Glomerular endothelial cell (primary cell): ENCODE results near the gene SHROOM3. TPM values are rescaled to one million over a fixed set of nuclear protein-coding genes. Genes with fewer than 3 reads are reported as not detected.

Experiments
- DNase-seq: peaks from one replicate; pipeline ENCODE4 v3.0.0-alpha.2; 2011; ENCODE audit warnings: low read depth, low spot score; ENCODE audit errors: extremely low read depth
- total RNA-seq: library from RNA; depleted of rRNA; stranded (reverse); fragments of >200 nt; gene quantifications from 2 replicates; pipeline ENCODE4 v1.2.3, GENCODE V29; 2015

Gene SHROOM3
- total RNA-seq, 1 donor from 2014 or later, result 3.8 TPM

DNA sequence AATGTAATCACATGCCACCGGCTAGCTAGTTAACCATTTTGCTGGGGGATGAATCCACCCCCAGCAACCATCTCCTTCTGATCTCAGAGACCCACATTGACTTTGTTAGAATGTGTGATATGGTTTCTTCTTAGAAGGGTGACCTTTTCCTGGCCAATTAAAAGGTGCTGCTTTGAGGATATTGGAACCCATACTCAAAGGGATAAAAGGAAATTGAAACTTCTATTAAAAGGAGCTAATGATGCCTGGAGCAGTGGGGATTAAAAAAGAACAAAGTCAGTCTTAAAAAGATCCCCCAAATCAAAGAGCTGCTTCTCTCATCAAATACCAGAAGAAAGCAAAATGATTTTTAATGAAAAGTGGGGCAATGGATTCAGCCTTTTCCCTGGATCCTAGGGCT, 214.1 kb downstream of the SHROOM3 start:
- no peak for DNase-seq

- DNase-seq, result no peak
Observed at GRCh38 chr4:76651616-76652015, 216.6 kb downstream of the SHROOM3 start.

- no peak for DNase-seq
Observed at GRCh38 chr4:76652389-76652788, 217.4 kb downstream of the SHROOM3 start.

DNA sequence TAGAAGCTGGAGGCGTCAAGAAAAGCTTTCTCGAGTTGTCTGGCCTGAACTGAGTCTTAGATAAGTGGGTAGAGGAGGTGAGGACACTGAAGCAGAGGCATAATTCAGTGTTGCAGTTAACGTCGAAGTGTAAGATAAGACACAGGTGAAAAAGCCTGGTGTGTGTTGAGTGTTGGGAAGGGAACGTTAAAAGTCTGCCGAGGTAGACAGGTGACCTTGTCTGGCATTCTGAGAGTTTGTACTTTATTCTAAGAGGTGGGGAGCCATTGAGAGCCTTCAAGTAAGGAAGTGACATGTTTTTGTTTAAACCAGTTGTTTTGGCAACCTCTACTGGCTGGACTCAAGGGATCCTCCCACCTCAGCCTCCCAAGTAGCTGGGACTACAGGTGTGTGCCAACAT, 219.1 kb downstream of the SHROOM3 start:
- DNase-seq, result no peak

- DNase-seq, result no peak
Observed at GRCh38 chr4:76654791-76655190, 219.8 kb downstream of the SHROOM3 start.

DNA sequence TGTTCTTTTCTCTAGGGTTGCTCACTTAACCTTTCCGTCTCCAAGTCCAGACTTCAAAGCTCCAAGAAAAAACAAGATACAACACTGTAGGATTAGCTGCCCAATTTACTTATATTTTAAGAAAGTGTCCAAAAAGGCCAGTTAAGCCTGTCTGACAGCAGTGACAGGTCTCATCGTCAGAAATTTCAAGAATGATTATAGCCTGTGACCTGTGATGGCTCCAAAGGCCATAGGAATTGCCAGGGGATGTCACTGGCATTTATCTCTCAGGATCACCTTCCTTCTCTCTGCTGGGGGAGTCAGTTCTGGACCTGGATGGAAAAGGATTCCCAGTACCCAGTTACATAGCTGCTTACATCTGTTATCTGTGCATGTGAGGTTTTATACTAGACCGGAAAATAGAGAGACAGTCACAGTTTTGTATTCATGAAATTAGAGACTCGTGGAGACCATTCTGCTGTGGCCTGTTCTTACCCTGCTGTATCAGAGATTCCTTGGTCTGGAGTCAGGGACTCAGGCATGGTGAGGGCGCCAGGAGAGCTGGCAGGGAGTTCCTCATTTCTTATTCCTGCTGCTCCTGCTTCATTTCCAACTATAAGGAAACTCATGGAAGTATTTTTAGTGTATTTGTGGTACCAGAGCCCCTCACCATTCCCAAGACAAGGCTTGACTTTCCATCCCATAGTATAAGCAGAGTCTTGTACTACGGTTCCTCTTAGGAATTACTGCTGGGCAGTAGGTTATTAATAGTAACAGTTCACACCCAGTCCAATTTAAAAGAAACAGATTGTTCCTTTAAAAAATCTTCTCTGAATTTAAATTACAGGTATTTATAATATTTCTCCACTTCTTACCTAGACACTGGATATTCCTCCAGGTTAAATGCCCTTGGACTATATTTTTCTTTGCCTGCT, 220.8 kb downstream of the SHROOM3 start:
- DNase-seq, result no peak

GRCh38 chr4:76657443-76657842, 222.4 kb downstream of the SHROOM3 start:
- DNase-seq, result no peak

DNA sequence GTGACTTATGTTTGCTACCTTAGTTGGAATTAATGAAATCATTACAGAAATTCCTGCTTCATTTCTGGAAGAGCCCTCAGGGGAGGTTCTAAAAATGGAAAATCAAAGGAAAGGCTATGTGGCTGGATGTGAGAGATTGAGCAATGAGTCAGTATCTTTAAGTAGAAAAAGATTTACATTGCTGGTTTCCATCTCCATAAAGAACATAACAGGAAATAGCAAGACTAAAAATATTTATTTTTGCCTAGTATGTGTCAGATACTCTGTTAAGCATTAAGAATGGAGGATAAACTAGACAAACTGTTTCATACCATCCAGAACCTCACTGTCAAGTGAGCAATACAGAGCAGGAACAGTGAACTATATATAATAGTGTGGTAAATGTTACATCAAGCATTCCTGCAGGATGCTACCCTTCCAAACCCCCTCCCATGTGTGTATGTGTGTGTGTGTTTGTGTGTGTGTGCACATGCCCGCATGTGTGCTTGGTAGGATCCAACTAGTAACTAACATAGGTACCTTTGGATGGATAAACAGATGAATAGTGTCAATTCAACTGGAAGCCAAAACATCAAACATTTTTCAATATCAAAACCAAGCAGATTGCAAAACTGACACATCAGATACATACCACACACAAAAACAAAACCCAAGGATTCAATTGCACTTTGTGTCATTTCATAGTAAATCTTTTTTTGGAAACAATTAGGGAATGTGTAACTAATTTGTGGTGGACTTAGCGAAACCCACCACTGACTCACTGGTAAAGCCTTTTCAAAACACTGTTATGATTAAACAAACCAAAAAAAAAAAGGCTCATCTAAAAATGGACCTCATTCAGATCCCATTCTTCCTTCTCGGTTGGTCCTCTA, 223.4 kb downstream of the SHROOM3 start:
- no peak for DNase-seq

DNA sequence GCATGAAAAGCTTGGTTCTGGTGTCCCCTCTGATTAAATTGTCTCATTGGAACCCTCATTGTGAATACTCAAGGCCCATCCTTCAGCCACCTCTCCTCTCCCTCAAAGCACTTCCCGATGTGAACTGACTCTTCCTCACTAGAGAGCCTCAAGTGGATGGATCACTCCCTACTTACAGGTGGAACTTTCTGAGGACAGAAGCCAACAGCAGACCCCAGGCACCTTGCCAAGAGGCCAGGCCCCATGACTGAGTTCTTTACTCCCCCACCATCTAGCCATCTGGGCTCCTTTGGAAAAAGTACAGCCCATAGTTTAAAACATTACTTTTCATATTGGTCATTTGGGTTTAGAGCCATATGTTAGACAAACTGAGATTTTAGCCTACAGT, 224.1 kb downstream of the SHROOM3 start:
- no peak for DNase-seq

GRCh38 chr4:76663824-76664223, 228.8 kb downstream of the SHROOM3 start:
- no peak for DNase-seq

DNA sequence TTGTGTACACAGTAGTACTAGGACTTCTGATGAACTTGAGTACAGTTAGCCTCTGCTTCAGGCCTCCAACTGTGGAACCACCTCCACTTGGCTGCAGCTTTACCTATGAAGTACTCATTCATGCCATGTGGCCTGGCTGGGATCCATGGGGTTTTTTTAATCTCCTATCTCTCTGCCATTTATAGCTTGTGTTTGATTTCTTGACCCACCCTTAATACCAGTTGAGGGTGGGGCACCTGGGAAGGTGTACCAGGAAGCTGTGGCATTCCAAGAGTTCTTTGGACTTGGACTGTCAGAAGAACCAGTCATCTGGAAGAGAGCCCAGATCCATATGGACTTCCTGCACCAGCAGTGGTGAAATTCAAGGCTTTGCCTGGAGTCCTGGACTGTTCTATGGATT, 230.1 kb downstream of the SHROOM3 start:
- DNase-seq, result no peak

- DNase-seq, result no peak
Observed at GRCh38 chr4:76665721-76666120, 230.7 kb downstream of the SHROOM3 start.

GRCh38 chr4:76666944-76667532, 232.0 kb downstream of the SHROOM3 start:
- no peak for DNase-seq

GRCh38 chr4:76670631-76671030, 235.6 kb downstream of the SHROOM3 start:
- DNase-seq, result no peak

- no peak for DNase-seq
Observed at GRCh38 chr4:76673362-76673761, 238.3 kb downstream of the SHROOM3 start.

DNA sequence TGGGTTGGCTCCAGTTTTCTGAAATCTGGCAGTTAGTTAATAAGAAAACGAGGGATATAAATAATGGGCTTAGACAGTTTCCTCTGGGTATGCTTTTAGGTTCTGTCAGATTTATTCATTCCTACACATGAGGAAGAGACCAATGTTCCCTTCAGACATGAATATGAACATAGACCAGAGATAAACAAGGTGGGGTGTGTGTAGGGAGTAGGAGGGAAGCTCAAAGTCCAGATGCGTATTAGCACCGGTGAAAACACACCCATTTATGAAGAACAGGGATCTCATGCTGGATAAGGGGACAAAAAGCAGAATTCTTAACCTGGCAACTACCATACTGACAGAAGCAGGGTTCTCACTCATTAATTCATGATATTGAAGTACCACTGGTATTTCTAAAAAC, 240.0 kb downstream of the SHROOM3 start:
- DNase-seq, result no peak

GRCh38 chr4:76677571-76678326, 242.7 kb downstream of the SHROOM3 start:
- no peak for DNase-seq

DNA sequence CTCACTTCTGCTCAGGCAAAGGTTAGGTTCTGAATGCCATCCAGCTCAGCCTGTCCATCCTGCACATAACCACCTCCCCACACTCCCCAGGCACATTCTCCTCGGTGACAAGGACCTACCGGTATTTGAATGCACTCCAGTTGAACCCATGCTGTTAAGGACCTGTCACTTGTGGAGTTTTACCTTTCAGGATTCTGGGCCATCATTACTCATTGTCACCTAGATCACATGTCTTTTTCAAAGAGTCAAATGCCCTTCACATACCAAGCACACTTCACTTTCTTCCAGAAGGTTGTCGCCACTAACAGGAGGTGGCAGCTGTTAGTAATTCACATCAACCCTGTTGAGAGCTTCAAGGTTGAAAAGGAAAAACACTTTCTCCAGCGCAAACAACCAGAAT, 244.7 kb downstream of the SHROOM3 start:
- DNase-seq, result no peak

DNA sequence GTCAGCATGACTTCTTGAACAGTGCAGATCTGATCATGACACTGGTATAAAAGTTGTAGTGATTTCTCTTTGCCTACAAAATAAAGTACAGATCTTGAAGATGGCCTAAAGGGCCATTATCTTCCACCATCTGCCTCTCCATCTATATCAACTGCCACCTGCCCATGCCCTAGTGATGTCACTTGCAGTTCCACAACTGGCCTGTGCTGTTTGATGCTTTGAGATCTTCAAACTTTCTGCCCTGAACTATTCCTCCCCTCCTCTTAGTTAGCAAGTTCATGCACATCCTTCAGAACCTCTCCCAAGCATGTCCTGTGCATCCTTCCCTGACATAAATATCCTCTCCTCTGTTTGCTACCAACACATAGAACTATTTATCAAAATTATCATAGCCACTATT, 245.9 kb downstream of the SHROOM3 start:
- no peak for DNase-seq

DNA sequence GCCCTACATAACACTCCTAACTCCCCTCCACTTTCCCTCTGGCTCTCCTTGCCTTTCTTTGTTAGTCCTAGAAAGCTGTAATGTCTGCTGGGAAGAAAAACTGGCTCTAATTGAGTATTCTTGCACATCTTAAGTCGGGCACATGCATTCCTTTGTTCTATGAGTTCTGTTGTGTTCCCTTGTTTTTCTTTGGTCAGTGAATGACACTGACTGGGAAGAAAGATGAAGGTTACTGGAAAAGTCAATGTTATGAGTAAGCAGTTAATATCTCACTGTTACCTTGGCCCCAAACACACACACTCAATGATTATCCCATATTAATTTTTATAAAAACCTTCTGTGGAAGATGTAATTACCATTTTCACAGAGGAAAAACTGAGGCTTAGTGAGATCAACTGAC, 247.0 kb downstream of the SHROOM3 start:
- DNase-seq, result no peak

DNA sequence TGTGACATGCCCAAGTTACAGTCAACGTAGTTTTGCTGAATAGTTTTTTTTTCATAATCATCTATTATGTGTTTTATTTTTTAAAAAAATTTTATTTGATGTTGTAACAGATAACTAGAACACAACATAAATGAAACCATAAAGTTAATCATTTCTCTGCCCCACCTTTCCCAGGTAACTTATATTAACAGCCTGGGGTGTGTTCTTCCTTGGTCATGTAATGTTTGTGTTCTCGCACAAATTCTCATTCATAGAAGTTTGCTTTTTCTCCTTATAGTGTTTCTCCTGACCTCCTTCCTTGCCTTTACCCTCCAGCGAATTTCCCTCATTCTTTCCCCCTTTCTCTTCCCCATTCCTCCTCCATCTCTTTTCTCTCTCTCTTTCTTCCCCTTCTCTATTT, 248.1 kb downstream of the SHROOM3 start:
- no peak for DNase-seq
